ENCODE results near the gene CXorf66. TPM values are rescaled to one million over a fixed set of nuclear protein-coding genes. Genes with fewer than 3 reads are reported as not detected.

The CXorf66 gene
- total and polyA plus RNA-seq, 4 donors = 0.08 to 0.28 TPM; not detected in 2

DNA sequence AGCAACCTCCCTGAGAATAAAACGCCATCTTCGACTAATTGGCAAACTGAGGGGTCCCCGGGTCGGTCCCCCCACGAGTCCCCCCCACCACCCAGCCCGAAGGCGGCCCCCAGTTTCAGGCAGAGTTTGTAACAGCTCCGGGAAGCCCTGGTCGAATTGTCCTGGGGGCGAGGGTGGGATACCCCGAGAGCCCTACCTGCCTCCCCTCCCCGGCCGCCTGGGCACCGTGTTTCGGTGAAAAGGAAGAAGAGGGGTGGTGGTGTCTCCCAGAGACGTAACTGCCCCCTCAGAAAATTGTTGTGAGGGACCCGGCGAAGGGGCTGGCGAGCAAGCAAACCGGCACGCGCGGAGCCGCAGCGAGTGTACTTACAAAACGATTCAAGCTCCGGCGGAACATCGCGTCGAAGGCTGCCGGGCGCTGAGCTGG is 33.7 kb downstream of the CXorf66 start:
- TF ChIP-seq, protein P1, sequence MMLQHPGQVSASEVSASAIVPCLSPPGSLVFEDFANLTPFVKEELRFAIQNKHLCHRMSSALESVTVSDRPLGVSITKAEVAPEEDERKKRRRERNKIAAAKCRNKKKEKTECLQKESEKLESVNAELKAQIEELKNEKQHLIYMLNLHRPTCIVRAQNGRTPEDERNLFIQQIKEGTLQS (IDR thresholded peaks at IDR 0.05) = no peak
- TF ChIP-seq, protein P2, sequence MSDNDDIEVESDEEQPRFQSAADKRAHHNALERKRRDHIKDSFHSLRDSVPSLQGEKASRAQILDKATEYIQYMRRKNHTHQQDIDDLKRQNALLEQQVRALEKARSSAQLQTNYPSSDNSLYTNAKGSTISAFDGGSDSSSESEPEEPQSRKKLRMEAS (IDR thresholded peaks at IDR 0.05) = no peak
- TF ChIP-seq EGR1 (IDR thresholded peaks at IDR 0.05; ENCODE audit: low read depth in 2 of 2) (no peak), RAD21 (IDR thresholded peaks at IDR 0.05) (no peak), YY1 (IDR thresholded peaks at IDR 0.05) (no peak), FOXA2 (IDR thresholded peaks at IDR 0.05) (no peak), RXRA (IDR thresholded peaks at IDR 0.05) (no peak), TAF1 (conservative IDR thresholded peaks at IDR 0.05) (no peak), GABPA (IDR thresholded peaks at IDR 0.05 in 1 of 2, conservative IDR thresholded peaks at IDR 0.05 in 1 of 2) (no peak)
- TF ChIP-seq, protein P3, sequence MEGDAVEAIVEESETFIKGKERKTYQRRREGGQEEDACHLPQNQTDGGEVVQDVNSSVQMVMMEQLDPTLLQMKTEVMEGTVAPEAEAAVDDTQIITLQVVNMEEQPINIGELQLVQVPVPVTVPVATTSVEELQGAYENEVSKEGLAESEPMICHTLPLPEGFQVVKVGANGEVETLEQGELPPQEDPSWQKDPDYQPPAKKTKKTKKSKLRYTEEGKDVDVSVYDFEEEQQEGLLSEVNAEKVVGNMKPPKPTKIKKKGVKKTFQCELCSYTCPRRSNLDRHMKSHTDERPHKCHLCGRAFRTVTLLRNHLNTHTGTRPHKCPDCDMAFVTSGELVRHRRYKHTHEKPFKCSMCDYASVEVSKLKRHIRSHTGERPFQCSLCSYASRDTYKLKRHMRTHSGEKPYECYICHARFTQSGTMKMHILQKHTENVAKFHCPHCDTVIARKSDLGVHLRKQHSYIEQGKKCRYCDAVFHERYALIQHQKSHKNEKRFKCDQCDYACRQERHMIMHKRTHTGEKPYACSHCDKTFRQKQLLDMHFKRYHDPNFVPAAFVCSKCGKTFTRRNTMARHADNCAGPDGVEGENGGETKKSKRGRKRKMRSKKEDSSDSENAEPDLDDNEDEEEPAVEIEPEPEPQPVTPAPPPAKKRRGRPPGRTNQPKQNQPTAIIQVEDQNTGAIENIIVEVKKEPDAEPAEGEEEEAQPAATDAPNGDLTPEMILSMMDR (IDR thresholded peaks at IDR 0.05; ENCODE audit: low read depth, low read length, missing input control) = no peak
- TF ChIP-seq, protein P4, sequence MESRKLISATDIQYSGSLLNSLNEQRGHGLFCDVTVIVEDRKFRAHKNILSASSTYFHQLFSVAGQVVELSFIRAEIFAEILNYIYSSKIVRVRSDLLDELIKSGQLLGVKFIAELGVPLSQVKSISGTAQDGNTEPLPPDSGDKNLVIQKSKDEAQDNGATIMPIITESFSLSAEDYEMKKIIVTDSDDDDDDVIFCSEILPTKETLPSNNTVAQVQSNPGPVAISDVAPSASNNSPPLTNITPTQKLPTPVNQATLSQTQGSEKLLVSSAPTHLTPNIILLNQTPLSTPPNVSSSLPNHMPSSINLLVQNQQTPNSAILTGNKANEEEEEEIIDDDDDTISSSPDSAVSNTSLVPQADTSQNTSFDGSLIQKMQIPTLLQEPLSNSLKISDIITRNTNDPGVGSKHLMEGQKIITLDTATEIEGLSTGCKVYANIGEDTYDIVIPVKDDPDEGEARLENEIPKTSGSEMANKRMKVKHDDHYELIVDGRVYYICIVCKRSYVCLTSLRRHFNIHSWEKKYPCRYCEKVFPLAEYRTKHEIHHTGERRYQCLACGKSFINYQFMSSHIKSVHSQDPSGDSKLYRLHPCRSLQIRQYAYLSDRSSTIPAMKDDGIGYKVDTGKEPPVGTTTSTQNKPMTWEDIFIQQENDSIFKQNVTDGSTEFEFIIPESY (IDR thresholded peaks at IDR 0.05) = no peak
- H3K4me1 ChIP-seq (ENCODE audit: control insufficient read depth in 4 of 4, insufficient read depth in 4 of 4, low read length in 3 of 4) = peaks cover 1 to 16% (median 8%) of the 10 kb centered on the region in 4 donors
- H3K27ac ChIP-seq (ENCODE audit: low read depth in 1 of 2, low read length in 2 of 2) = peak overlapping the region; percentile 71 to 73
- H3K36me3 ChIP-seq (ENCODE audit: control insufficient read depth in 4 of 4, insufficient read depth in 3 of 4, low read depth in 1 of 4, low read length in 3 of 4) = no peaks in the 10 kb centered on the region
- H3K9ac ChIP-seq (ENCODE audit: low read depth in 1 of 2, low read length in 2 of 2) = peak overlapping the region; percentile 54 to 71
- WGBS = under 1% methylated on average over 33 of the region's 33 CpGs
- peak overlapping the region; percentile 69 to 89 (median 78) for H3K4me3 ChIP-seq (ENCODE audit: low read depth in 1 of 3, low read length in 3 of 3)
- no peak for DNase-seq (ENCODE audit: low spot score)
- H3K27me3 ChIP-seq (ENCODE audit: control insufficient read depth in 4 of 4, insufficient read depth in 4 of 4, low read length in 3 of 4) = no peaks in the 10 kb centered on the region
- no peaks in the 10 kb centered on the region for H3K9me3 ChIP-seq (ENCODE audit: control insufficient read depth in 4 of 4, low read length in 3 of 4)

DNA sequence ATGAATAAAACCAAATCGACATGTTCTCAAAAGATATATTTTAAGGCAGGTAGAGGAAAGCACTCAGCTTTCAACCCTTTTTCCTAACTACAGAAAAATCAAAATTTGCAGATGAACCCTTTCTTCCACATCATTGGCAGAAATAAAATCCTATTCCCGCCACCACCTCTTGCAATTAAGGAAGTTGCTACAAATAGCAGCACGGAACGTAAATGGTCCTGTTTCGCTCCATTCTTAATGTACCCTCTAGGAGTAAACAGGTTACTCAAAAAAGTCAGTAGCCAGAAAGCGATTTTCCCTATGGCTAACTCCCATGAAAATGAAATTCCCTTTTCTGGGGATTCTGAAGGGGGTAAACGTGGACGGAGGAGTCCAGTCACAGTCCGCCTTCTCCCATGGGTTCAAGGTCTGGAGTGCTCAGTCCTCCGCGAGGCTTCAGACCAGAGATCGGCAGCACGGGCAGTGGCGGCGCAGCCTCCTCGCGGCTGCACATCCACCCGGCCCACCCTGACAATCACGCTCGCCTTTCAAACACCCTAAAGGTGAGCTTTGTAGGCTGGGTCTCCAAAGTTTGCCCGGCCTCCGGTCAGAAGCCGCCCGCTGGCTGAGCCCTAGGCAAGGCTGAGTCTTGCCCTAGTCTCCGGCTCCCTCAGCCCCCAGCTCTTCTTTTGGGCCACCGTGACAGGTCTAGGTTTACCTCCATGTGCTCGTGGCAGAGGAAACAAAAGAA is 34.2 kb downstream of the CXorf66 start:
- TF ChIP-seq GABPA (IDR thresholded peaks at IDR 0.05 in 1 of 2, conservative IDR thresholded peaks at IDR 0.05 in 1 of 2) (no peak), HNF4A (conservative IDR thresholded peaks at IDR 0.05) (peak; percentile 39 to 46), RAD21 (IDR thresholded peaks at IDR 0.05) (peak in 1 of 2 donors; percentile 22), JUND (IDR thresholded peaks at IDR 0.05) (no peak), FOXA1 (IDR thresholded peaks at IDR 0.05) (no peak)
- TF ChIP-seq, protein P5, sequence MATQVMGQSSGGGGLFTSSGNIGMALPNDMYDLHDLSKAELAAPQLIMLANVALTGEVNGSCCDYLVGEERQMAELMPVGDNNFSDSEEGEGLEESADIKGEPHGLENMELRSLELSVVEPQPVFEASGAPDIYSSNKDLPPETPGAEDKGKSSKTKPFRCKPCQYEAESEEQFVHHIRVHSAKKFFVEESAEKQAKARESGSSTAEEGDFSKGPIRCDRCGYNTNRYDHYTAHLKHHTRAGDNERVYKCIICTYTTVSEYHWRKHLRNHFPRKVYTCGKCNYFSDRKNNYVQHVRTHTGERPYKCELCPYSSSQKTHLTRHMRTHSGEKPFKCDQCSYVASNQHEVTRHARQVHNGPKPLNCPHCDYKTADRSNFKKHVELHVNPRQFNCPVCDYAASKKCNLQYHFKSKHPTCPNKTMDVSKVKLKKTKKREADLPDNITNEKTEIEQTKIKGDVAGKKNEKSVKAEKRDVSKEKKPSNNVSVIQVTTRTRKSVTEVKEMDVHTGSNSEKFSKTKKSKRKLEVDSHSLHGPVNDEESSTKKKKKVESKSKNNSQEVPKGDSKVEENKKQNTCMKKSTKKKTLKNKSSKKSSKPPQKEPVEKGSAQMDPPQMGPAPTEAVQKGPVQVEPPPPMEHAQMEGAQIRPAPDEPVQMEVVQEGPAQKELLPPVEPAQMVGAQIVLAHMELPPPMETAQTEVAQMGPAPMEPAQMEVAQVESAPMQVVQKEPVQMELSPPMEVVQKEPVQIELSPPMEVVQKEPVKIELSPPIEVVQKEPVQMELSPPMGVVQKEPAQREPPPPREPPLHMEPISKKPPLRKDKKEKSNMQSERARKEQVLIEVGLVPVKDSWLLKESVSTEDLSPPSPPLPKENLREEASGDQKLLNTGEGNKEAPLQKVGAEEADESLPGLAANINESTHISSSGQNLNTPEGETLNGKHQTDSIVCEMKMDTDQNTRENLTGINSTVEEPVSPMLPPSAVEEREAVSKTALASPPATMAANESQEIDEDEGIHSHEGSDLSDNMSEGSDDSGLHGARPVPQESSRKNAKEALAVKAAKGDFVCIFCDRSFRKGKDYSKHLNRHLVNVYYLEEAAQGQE (IDR thresholded peaks at IDR 0.05) = no peak
- Histone ChIP-seq H3K27ac (ENCODE audit: low read depth in 1 of 2, low read length in 2 of 2) (peak overlapping the region; percentile 71 to 73), H3K9ac (ENCODE audit: low read depth in 1 of 2, low read length in 2 of 2) (peak overlapping the region; percentile 14 to 67), H3K4me1 (ENCODE audit: control insufficient read depth in 4 of 4, insufficient read depth in 4 of 4, low read length in 3 of 4) (peaks cover 1 to 16% (median 8%) of the 10 kb centered on the region in 4 donors), H3K36me3 (ENCODE audit: control insufficient read depth in 4 of 4, insufficient read depth in 3 of 4, low read depth in 1 of 4, low read length in 3 of 4) (no peaks in the 10 kb centered on the region), H3K9me3 (ENCODE audit: control insufficient read depth in 4 of 4, low read length in 3 of 4) (no peaks in the 10 kb centered on the region), H3K27me3 (ENCODE audit: control insufficient read depth in 4 of 4, insufficient read depth in 4 of 4, low read length in 3 of 4) (no peaks in the 10 kb centered on the region), H3K4me3 (ENCODE audit: low read depth in 1 of 3, low read length in 3 of 3) (peak overlapping the region; percentile 69 to 89 (median 78))
- DNase-seq (ENCODE audit: low spot score) = peak; percentile 34
- 2% methylated on average over 27 of the region's 27 CpGs for WGBS

Measured in liver (tissue), 9 donors.